ENCODE data around the gene CCDC117. TPM values are rescaled to one million over a fixed set of nuclear protein-coding genes. Genes with fewer than 3 reads are reported as not detected.

CCDC117 gene
- total RNA-seq, 2 donors from 2014 or later: 21.2 to 24.9 TPM

- no peak for TF ChIP-seq CTCF (IDR thresholded peaks at IDR 0.05)
- Histone ChIP-seq H3K9ac (ENCODE audit: low read depth in 2 of 2, low read length in 2 of 2) (no peak overlapping the region), H3K27me3 (no peaks in the 10 kb centered on the region), H3K36me3 (no peaks in the 10 kb centered on the region), H3K27ac (peak overlapping the region; percentile 64), H3K9me3 (no peaks in the 10 kb centered on the region), H3K4me3 (no peak overlapping the region), H3K4me1 (peaks cover 2% of the 10 kb centered on the region)
- no peak for DNase-seq
- intact Hi-C loops (cut with DNase I): no loop called here
Measured at GRCh38 chr22:28812516-28812915, 40.0 kb downstream of the CCDC117 start.

GRCh38 chr22:28813772-28814518 lies 41.5 kb downstream of the CCDC117 start:
- peak overlapping the region; percentile 64 for H3K27ac ChIP-seq
- no peaks in the 10 kb centered on the region for H3K36me3 ChIP-seq
- DNase-seq: peak; percentile 75
- no peak overlapping the region for H3K4me3 ChIP-seq
- H3K27me3 ChIP-seq: no peaks in the 10 kb centered on the region
- peaks cover 5% of the 10 kb centered on the region for H3K4me1 ChIP-seq
- TF ChIP-seq CTCF (IDR thresholded peaks at IDR 0.05): no peak
- no peaks in the 10 kb centered on the region for H3K9me3 ChIP-seq
- peak overlapping the region in 1 of 2 donors; percentile 40 for H3K9ac ChIP-seq (ENCODE audit: low read depth in 2 of 2, low read length in 2 of 2)
- intact Hi-C loops (cut with DNase I): no loop called here

- Histone ChIP-seq H3K36me3 (no peaks in the 10 kb centered on the region), H3K9ac (ENCODE audit: low read depth in 2 of 2, low read length in 2 of 2) (peak overlapping the region in 1 of 2 donors; percentile 28), H3K4me1 (peaks cover 5% of the 10 kb centered on the region), H3K9me3 (no peaks in the 10 kb centered on the region), H3K27ac (no peak overlapping the region), H3K4me3 (no peak overlapping the region), H3K27me3 (no peaks in the 10 kb centered on the region)
- intact Hi-C loops (cut with DNase I): no loop called here
- DNase-seq: no peak
- no peak for TF ChIP-seq CTCF (IDR thresholded peaks at IDR 0.05)
Measured at GRCh38 chr22:28815111-28815510, 42.6 kb downstream of the CCDC117 start.

GRCh38 chr22:28815729-28816128 lies 43.2 kb downstream of the CCDC117 start:
- Histone ChIP-seq H3K36me3 (no peaks in the 10 kb centered on the region), H3K4me1 (peaks cover 5% of the 10 kb centered on the region), H3K27me3 (no peaks in the 10 kb centered on the region), H3K27ac (no peak overlapping the region), H3K9me3 (no peaks in the 10 kb centered on the region), H3K9ac (ENCODE audit: low read depth in 2 of 2, low read length in 2 of 2) (peak overlapping the region in 1 of 2 donors; percentile 28), H3K4me3 (no peak overlapping the region)
- DNase-seq: no peak
- no peak for TF ChIP-seq CTCF (IDR thresholded peaks at IDR 0.05)
- intact Hi-C loops (cut with DNase I): no loop called here

- Histone ChIP-seq H3K9me3 (no peaks in the 10 kb centered on the region), H3K4me3 (no peak overlapping the region), H3K4me1 (peaks cover 5% of the 10 kb centered on the region), H3K27me3 (no peaks in the 10 kb centered on the region), H3K9ac (ENCODE audit: low read depth in 2 of 2, low read length in 2 of 2) (no peak overlapping the region), H3K27ac (peak overlapping the region; percentile 73), H3K36me3 (no peaks in the 10 kb centered on the region)
- no peak for TF ChIP-seq CTCF (IDR thresholded peaks at IDR 0.05)
- no peak for DNase-seq
- intact Hi-C loops (cut with DNase I): no loop called here
Measured at GRCh38 chr22:28817064-28817463, 44.6 kb downstream of the CCDC117 start.

Measured in colonic mucosa (tissue), 4 donors.